ENCODE measurements around the gene SUB1. TPM values are rescaled to one million over a fixed set of nuclear protein-coding genes. Genes with fewer than 3 reads are reported as not detected.

Gene SUB1
- polyA plus RNA-seq, 1 donor from 2014 or later, result 1,107 TPM

DNA sequence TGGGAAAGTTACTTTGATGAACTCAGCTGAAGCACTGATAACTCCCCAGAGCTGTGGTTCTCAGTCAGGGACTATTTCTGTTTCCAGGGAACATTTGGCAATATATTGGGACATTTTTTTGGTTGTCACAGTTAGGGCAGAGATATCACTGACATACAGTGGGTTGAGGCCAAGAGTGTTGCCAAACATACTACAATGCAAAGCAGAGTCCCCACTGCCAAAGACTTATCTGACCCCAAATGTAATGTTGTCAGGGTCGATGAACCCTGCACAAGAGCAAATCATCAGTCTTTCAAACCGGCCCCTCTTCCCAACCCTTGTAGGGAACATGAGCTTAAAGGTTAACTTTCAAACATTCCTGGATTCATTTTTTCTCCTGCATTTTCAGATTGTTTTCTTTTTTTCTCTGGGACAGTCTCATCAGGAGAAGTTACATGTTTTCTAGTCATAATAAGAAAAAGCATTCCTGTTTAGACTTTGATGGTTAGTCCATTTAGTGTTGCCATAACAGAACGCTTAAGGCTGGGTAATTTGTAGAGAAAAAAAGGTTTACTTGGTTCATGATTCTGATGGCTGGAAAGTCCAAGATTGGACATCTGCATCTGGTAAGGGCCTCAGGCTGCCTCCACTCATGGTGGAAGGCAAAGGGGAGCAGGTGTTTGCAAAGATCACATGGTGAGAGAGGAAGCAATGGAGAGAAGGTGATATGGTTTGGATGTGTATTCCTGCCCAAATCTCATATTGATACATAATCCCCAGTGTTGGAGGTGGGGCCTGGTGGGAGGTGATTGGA, 18.8 kb upstream of the SUB1 start:
- TF ChIP-seq EZH2 (IDR thresholded peaks at IDR 0.05; ENCODE audit: borderline replicate concordance, insufficient read depth, low read length, poor library complexity, severe bottlenecking), result no peak
- TF ChIP-seq, protein P1, sequence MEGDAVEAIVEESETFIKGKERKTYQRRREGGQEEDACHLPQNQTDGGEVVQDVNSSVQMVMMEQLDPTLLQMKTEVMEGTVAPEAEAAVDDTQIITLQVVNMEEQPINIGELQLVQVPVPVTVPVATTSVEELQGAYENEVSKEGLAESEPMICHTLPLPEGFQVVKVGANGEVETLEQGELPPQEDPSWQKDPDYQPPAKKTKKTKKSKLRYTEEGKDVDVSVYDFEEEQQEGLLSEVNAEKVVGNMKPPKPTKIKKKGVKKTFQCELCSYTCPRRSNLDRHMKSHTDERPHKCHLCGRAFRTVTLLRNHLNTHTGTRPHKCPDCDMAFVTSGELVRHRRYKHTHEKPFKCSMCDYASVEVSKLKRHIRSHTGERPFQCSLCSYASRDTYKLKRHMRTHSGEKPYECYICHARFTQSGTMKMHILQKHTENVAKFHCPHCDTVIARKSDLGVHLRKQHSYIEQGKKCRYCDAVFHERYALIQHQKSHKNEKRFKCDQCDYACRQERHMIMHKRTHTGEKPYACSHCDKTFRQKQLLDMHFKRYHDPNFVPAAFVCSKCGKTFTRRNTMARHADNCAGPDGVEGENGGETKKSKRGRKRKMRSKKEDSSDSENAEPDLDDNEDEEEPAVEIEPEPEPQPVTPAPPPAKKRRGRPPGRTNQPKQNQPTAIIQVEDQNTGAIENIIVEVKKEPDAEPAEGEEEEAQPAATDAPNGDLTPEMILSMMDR (IDR thresholded peaks at IDR 0.05; ENCODE audit: poor library complexity, severe bottlenecking), result no peak
- no peak for TF ChIP-seq RAD21 (conservative IDR thresholded peaks at IDR 0.05)
- TF ChIP-seq MXI1 (conservative IDR thresholded peaks at IDR 0.05; ENCODE audit: poor library complexity, severe bottlenecking), result no peak
- TF ChIP-seq POLR2AphosphoS5 (IDR thresholded peaks at IDR 0.05), result no peak
- no peak for TF ChIP-seq REST (IDR thresholded peaks at IDR 0.05; ENCODE audit: borderline replicate concordance)
- no peak for TF ChIP-seq TAF1 (IDR thresholded peaks at IDR 0.05; ENCODE audit: low read depth)
- TF ChIP-seq SMC3 (conservative IDR thresholded peaks at IDR 0.05; ENCODE audit: poor library complexity), result no peak
- no peak for TF ChIP-seq EP300 (conservative IDR thresholded peaks at IDR 0.05; ENCODE audit: poor library complexity, severe bottlenecking)
- Histone ChIP-seq H4K20me1 (ENCODE audit: insufficient read depth) (no peaks in the 10 kb centered on the region), H3K4me3 (ENCODE audit: low read length) (no peak overlapping the region), H3K36me3 (ENCODE audit: insufficient read depth, low read length) (no peaks in the 10 kb centered on the region), H3K4me2 (ENCODE audit: low read length) (no peak overlapping the region), H3K9me2 (ENCODE audit: insufficient read depth, low read length) (no peaks in the 10 kb centered on the region), H3K79me2 (replicated peaks; ENCODE audit: insufficient read depth, low read length) (no peaks in the 10 kb centered on the region), H2AFZ (ENCODE audit: low read depth, low read length) (no peak overlapping the region), H3K27me3 (ENCODE audit: insufficient read depth, low read depth, low read length) (no peaks in the 10 kb centered on the region), H3K9ac (ENCODE audit: low read length) (no peak overlapping the region), H3K9me3 (ENCODE audit: low read length) (no peaks in the 10 kb centered on the region), H3K27ac (ENCODE audit: low read length) (no peak overlapping the region), H3F3A (ENCODE audit: insufficient read depth, low read length, poor library complexity, severe bottlenecking) (no peaks in the 10 kb centered on the region)

DNA sequence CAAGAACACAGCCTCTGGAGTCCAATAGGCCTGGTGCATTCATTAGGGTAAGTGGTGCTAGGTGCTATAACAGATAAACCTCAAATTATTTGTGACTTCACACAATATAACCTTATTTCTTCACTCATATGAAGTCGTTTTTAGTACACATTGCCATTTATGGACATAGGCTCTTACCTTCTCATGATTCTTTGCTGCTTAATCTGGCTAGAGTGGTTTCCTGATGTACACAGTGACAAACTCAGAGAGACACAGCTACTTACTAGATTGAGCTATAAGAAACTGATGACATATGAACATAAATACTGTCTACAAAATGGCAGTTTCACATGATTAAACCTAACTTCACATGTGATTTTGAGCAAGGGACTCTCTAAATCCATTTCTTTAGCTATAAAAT, 14.2 kb upstream of the SUB1 start:
- no peak for TF ChIP-seq POLR2AphosphoS5 (IDR thresholded peaks at IDR 0.05)
- no peak for TF ChIP-seq EP300 (conservative IDR thresholded peaks at IDR 0.05; ENCODE audit: poor library complexity, severe bottlenecking)
- TF ChIP-seq SMC3 (conservative IDR thresholded peaks at IDR 0.05; ENCODE audit: poor library complexity), result no peak
- TF ChIP-seq TAF1 (IDR thresholded peaks at IDR 0.05; ENCODE audit: low read depth), result no peak
- TF ChIP-seq MXI1 (conservative IDR thresholded peaks at IDR 0.05; ENCODE audit: poor library complexity, severe bottlenecking), result no peak
- TF ChIP-seq, protein P1 (IDR thresholded peaks at IDR 0.05; ENCODE audit: poor library complexity, severe bottlenecking), result no peak
- TF ChIP-seq REST (IDR thresholded peaks at IDR 0.05; ENCODE audit: borderline replicate concordance), result no peak
- TF ChIP-seq RAD21 (conservative IDR thresholded peaks at IDR 0.05), result no peak
- TF ChIP-seq EZH2 (IDR thresholded peaks at IDR 0.05; ENCODE audit: borderline replicate concordance, insufficient read depth, low read length, poor library complexity, severe bottlenecking), result no peak
- H3K9ac ChIP-seq (ENCODE audit: low read length), result no peak overlapping the region

More for the DNA sequence above, 14.2 kb upstream of the SUB1 start:
- H3K36me3 ChIP-seq (ENCODE audit: insufficient read depth, low read length), result no peaks in the 10 kb centered on the region
- no peaks in the 10 kb centered on the region for H3K9me2 ChIP-seq (ENCODE audit: insufficient read depth, low read length)
- H3K4me2 ChIP-seq (ENCODE audit: low read length), result no peak overlapping the region
- no peak overlapping the region for H3K27ac ChIP-seq (ENCODE audit: low read length)
- no peak overlapping the region for H2AFZ ChIP-seq (ENCODE audit: low read depth, low read length)
- H3K79me2 ChIP-seq (replicated peaks; ENCODE audit: insufficient read depth, low read length), result no peaks in the 10 kb centered on the region
- H3F3A ChIP-seq (ENCODE audit: insufficient read depth, low read length, poor library complexity, severe bottlenecking), result no peaks in the 10 kb centered on the region
- H4K20me1 ChIP-seq (ENCODE audit: insufficient read depth), result no peaks in the 10 kb centered on the region
- H3K27me3 ChIP-seq (ENCODE audit: insufficient read depth, low read depth, low read length), result no peaks in the 10 kb centered on the region
- no peak overlapping the region for H3K4me3 ChIP-seq (ENCODE audit: low read length)
- no peaks in the 10 kb centered on the region for H3K9me3 ChIP-seq (ENCODE audit: low read length)
